22Rv1 (cell line): ENCODE results near the gene HIVEP2.

ENCODE experiments used
- H3K27ac ChIP-seq: fragments of 450-650 bp; 2 replicates; pipeline ENCODE4 v1.5.1; 2017
- CTCF ChIP-seq: fragments of 450-650 bp; IDR thresholded peaks from 2 replicates; pipeline ENCODE4 v1.5.1; 2017; ENCODE audit warnings: mild to moderate bottlenecking
- ZFX ChIP-seq: fragments of 450-650 bp; IDR thresholded peaks from 2 replicates; pipeline ENCODE4 v1.6.1; 2017; ENCODE audit warnings: antibody characterized with exemption, borderline replicate concordance

HIVEP2 gene

GRCh38 chr6:142820338-142821051, 124.5 kb downstream of the HIVEP2 start:
- no peak for TF ChIP-seq ZFX
- no peak for TF ChIP-seq CTCF
- no peak overlapping the region for H3K27ac ChIP-seq

GRCh38 chr6:142819603-142820337, 125.2 kb downstream of the HIVEP2 start:
- no peak overlapping the region for H3K27ac ChIP-seq
- TF ChIP-seq ZFX = no peak
- no peak for TF ChIP-seq CTCF

- no peak for TF ChIP-seq ZFX
- no peak for TF ChIP-seq CTCF
- no peak overlapping the region for H3K27ac ChIP-seq
These were observed 128.5 kb downstream of the HIVEP2 start for GRCh38 chr6:142816486-142816885.

GRCh38 chr6:142816031-142816430, 128.9 kb downstream of the HIVEP2 start:
- H3K27ac ChIP-seq = no peak overlapping the region
- TF ChIP-seq CTCF (no peak), ZFX (no peak)

- no peak overlapping the region for H3K27ac ChIP-seq
- no peak for TF ChIP-seq ZFX
- TF ChIP-seq CTCF = no peak
These were observed 133.1 kb downstream of the HIVEP2 start for GRCh38 chr6:142811923-142812322.

DNA sequence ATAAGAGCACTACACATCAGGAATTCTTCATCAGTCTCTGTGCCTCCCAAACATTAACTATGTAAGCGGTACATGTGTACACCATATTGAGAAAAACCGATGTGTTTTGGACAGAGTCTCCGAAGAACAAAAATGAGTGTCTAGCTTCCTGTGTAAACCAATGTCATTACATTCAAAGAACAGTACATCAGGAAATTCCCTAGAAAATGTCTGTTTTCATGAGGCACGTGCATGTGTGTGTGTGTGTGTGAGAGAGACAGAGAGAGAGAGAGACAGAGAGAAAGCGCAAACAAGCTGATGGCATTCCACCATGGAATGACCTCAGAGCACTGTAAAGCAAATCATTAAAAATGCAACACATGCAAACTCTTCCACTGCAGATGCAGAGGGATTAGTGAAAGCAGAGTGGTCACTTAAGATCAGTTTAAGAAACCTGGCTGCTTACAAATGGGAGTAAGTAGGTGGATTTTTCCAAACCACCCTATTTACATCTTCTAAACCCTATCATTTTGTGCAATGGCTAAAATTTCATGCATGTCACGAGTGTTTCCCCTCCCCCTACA, 133.9 kb downstream of the HIVEP2 start:
- H3K27ac ChIP-seq = no peak overlapping the region
- TF ChIP-seq CTCF = no peak
- TF ChIP-seq ZFX = no peak

GRCh38 chr6:142809947-142810346, 135.0 kb downstream of the HIVEP2 start:
- H3K27ac ChIP-seq = no peak overlapping the region
- no peak for TF ChIP-seq CTCF
- TF ChIP-seq ZFX = no peak
